GM12878 (cell line): ENCODE results near the gene USP36. TPM values are rescaled to one million over a fixed set of nuclear protein-coding genes. Genes with fewer than 3 reads are reported as not detected.

ENCODE experiments used
- ATAC-seq: fragments of 200-7000 bp; cut with Tn5 transposase; 3 replicates; pipeline ENCODE4 v1.9.1; 2020; ENCODE audit warnings: mild to moderate bottlenecking, moderate library complexity
- BruUV-seq: library from RNA; stranded (reverse); fragments of 400-500 nt; replicated peaks from 2 replicates; lab custom pipeline; 2021; lab: Mats Ljungman, UMichigan
- CTCF ChIA-PET: fragments of 300-600 bp; sonication (Branson Sonifier 250); formaldehyde crosslinking; extraction: SDS; loops from one replicate; lab custom pipeline; 2021; ENCODE audit warnings: inconsistent platforms; lab: Yijun Ruan, JAX
- POLR2A ChIA-PET: fragments of 350-600 bp; formaldehyde crosslinking; extraction: SDS; loops from one replicate; lab custom pipeline; 2021; ENCODE audit warnings: inconsistent platforms; lab: Charles Lee
- RAD21 ChIA-PET: fragments of 300-600 bp; sonication (Branson Sonifier 250); formaldehyde crosslinking; loops from one replicate; lab custom pipeline; 2023; ENCODE audit warnings: antibody characterized with exemption; ENCODE audit not compliant: unreplicated experiment; lab: Charles Lee
- SMC1A ChIA-PET: fragments of 300-600 bp; sonication (Branson Sonifier 250); formaldehyde crosslinking; loops from one replicate; lab custom pipeline; 2023; ENCODE audit not compliant: unreplicated experiment, uncharacterized antibody; lab: Charles Lee
- DNase-seq: peaks from one replicate; pipeline ENCODE4 v3.0.0-alpha.2; 2011; ENCODE audit warnings: low read depth, low spot score
- FAIRE-seq: peaks from 3 replicates; lab custom pipeline; 2011; peaks lifted over from hg19 to GRCh38; lab: Jason Lieb, UNC
- H2AFZ ChIP-seq: 2 replicates; pipeline ENCODE4 v1.6.0; 2011; ENCODE audit warnings: low read depth, low read length, control low read depth; ENCODE audit not compliant: control insufficient read depth
- H3K27ac ChIP-seq: 2 replicates; pipeline ENCODE4 v1.5.1; 2011; ENCODE audit warnings: control low read depth; ENCODE audit not compliant: control insufficient read depth, insufficient read depth
- H3K27me3 ChIP-seq, 2 experiments: replicated peaks in 1 of 2; 2 replicates each; pipeline versions ENCODE4 v1.6.0 to v1.6.1; 2011; ENCODE audit warnings: low read length in 1 of 2; ENCODE audit not compliant: control insufficient read depth in 2 of 2, insufficient read depth in 2 of 2
- H3K36me3 ChIP-seq, 2 experiments: 2 replicates each; pipeline ENCODE4 v1.5.1; 2011; ENCODE audit warnings: low read length in 1 of 2; ENCODE audit not compliant: control insufficient read depth in 2 of 2, insufficient read depth in 2 of 2
- H3K4me1 ChIP-seq: 2 replicates; pipeline ENCODE4 v1.6.1; 2011; ENCODE audit warnings: mild to moderate bottlenecking, low read length, moderate library complexity, mixed read lengths; ENCODE audit not compliant: control insufficient read depth, insufficient read depth
- H3K4me2 ChIP-seq: 2 replicates; pipeline ENCODE4 v1.6.0; 2011; ENCODE audit warnings: control low read depth; ENCODE audit not compliant: control insufficient read depth, insufficient read depth
- H3K4me3 ChIP-seq: fragments of 200-600 bp; sonication (generic); 2 replicates; pipeline ENCODE4 v1.5.1; 2016
- H3K79me2 ChIP-seq: 2 replicates; pipeline ENCODE4 v1.6.0; 2011; ENCODE audit warnings: low read length; ENCODE audit not compliant: control insufficient read depth, insufficient read depth
- H3K9ac ChIP-seq: 2 replicates; pipeline ENCODE4 v1.8.0; 2011; ENCODE audit warnings: low read length, control low read depth, mixed read lengths; ENCODE audit not compliant: control insufficient read depth, insufficient read depth
- H3K9me3 ChIP-seq: replicated peaks from 3 replicates; pipeline ENCODE4 v1.5.1; 2011; ENCODE audit warnings: mild to moderate bottlenecking, low read length; ENCODE audit not compliant: control insufficient read depth, insufficient read depth
- H4K20me1 ChIP-seq: 2 replicates; pipeline ENCODE4 v1.6.0; 2011; ENCODE audit not compliant: control insufficient read depth, insufficient read depth
- CBFB ChIP-seq: IDR thresholded peaks from 2 replicates; pipeline ENCODE4 v1.6.1; 2016; ENCODE audit warnings: antibody characterized with exemption, low read depth
- CREM ChIP-seq: IDR thresholded peaks from 2 replicates; pipeline ENCODE4 v1.6.1; 2014; ENCODE audit warnings: antibody characterized with exemption, low read depth
- FOS ChIP-seq: IDR thresholded peaks from 3 replicates; pipeline ENCODE4 v1.6.1; 2011; ENCODE audit warnings: borderline replicate concordance; ENCODE audit not compliant: insufficient read length; ENCODE audit errors: extremely low read depth
- FOXK2 ChIP-seq: fragments of 450-650 bp; IDR thresholded peaks from 2 replicates; pipeline ENCODE4 v1.6.1; 2017; ENCODE audit warnings: mild to moderate bottlenecking, moderate library complexity
- GATAD2B ChIP-seq: fragments of 450-650 bp; conservative IDR thresholded peaks from 2 replicates; pipeline ENCODE4 v1.6.1; 2017; ENCODE audit warnings: low read depth, mild to moderate bottlenecking, moderate library complexity
- RB1 ChIP-seq: fragments of 450-650 bp; formaldehyde crosslinking; IDR thresholded peaks from 2 replicates; pipeline ENCODE4 v1.6.1; 2017; ENCODE audit warnings: mild to moderate bottlenecking, borderline replicate concordance
- SMC3 ChIP-seq: IDR thresholded peaks from 2 replicates; pipeline ENCODE4 v1.6.1; 2011; ENCODE audit warnings: low read length, improper control_type of control experiment, borderline replicate concordance
- TBL1XR1 ChIP-seq: IDR thresholded peaks from 2 replicates; pipeline ENCODE4 v1.6.1; 2012; ENCODE audit warnings: low read depth, low read length, improper control_type of control experiment
- TCF12 ChIP-seq: IDR thresholded peaks from 2 replicates; pipeline ENCODE4 v1.6.1; 2011; ENCODE audit warnings: low read depth, mild to moderate bottlenecking, low read length
- ZNF384 ChIP-seq: IDR thresholded peaks from 2 replicates; pipeline ENCODE4 v1.6.1; 2012; ENCODE audit warnings: low read depth, mild to moderate bottlenecking, low read length, improper control_type of control experiment, borderline replicate concordance
- WGBS: methylation state at CpG from one replicate; pipeline ENCODE4 v1.1.6; 2016; ENCODE audit warnings: low lambda C conversion rate; ENCODE audit not compliant: insufficient replicate concordance, insufficient coverage; ENCODE audit errors: missing lambda C conversion rate; 5-methylcytosine and 5-hydroxymethylcytosine counted together
- in situ Hi-C: fragments of 300-500 bp; cut with MboI; formaldehyde crosslinking; loops from 9 replicates; pipeline ENCODE4 v1.14.3; 2018; ENCODE audit warnings: mixed read lengths
- intact Hi-C: fragments of 100-400 bp; cut with micrococcal nuclease; formaldehyde crosslinking; loops from one replicate; pipeline ENCODE4 v1.14.2; 2022; ENCODE audit not compliant: unreplicated experiment
- polyA plus RNA-seq, 11 experiments: library from polyadenylated mRNA; depleted of rRNA in 4 of 11; unstranded in 6 of 11; stranded (reverse) in 5 of 11; fragments of >200 nt; fragmentation: Nextera tagmentation in 4 of 11; fragmentation: Illumina TruSeq in 1 of 11; extraction: Ambion mirVana in 4 of 11; extraction: Trizol in 1 of 11; gene quantifications; 1 replicate in 1 of 11; 2 replicates in 10 of 11; pipeline versions ENCODE4 v1.2.1 to v1.2.3, GENCODE V29; 2011 to 2016; ENCODE audit warnings: inconsistent platforms in 2 of 11, missing spikeins in 2 of 11, low read depth in 1 of 11
- total RNA-seq, 4 experiments: library from RNA; depleted of rRNA in 3 of 4; stranded (reverse); fragments of >200 nt in 3 of 4; fragmentation: Illumina TruSeq in 1 of 4; extraction: Trizol in 1 of 4; gene quantifications; 2 replicates each; pipeline versions ENCODE4 v1.2.1 to v1.2.3, GENCODE V29; 2013 to 2021
- TF ChIP-seq, protein P1 (sequence below): IDR thresholded peaks from 2 replicates; pipeline ENCODE4 v1.6.1; 2011; ENCODE audit warnings: low read depth, low read length, improper control_type of control experiment, borderline replicate concordance
- TF ChIP-seq, protein P2 (sequence below): fragments of 450-650 bp; IDR thresholded peaks from 2 replicates; pipeline ENCODE4 v1.6.1; 2016; ENCODE audit warnings: mild to moderate bottlenecking
- TF ChIP-seq, protein P3 (sequence below): IDR thresholded peaks from 2 replicates; pipeline ENCODE4 v1.6.1; 2012; ENCODE audit warnings: low read depth, low read length, improper control_type of control experiment
- TF ChIP-seq, protein P4 (sequence below): fragments of 450-650 bp; IDR thresholded peaks from 2 replicates; pipeline ENCODE4 v1.6.1; 2017; ENCODE audit warnings: mild to moderate bottlenecking, moderate library complexity

USP36 gene
- total and polyA plus RNA-seq, 10 of the 15 experiments (the other 5 are each of a cell fraction or from before 2014, with no cell fraction given) = 7.2 to 65.7 (median 33.6) TPM

DNA sequence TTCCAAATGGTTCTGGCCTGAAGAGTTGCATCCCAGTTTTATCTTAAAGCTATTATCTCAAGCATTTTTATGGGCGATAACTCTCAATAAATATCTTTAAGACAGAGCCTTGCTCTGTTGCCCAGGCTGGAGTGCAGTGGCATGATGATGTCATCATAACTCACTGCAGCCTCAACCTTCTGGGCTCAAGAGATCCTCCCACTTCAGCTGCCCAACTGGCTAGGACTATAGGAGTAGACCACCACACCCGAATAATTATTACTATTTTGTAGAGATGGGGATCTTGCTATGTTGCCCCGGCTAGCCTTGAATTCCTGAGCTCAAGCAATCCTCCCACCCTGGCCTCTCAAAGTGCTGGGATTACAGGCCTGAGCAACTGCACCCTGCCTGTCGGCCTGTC is 32.5 kb downstream of the USP36 start:
- FAIRE-seq (no peak), DNase-seq (no peak), ATAC-seq (no peak)
- H3K9me3 ChIP-seq = no peaks in the 10 kb centered on the region
- H2AFZ ChIP-seq = no peak overlapping the region
- intact Hi-C loops = no loop called here
- H3K4me2 ChIP-seq = no peak overlapping the region
- H3K27ac ChIP-seq = no peak overlapping the region
- ChIA-PET CTCF (interaction anchor here (3.6 kb wide), 1 partner anchor 9 kb away, joined by 14 read pairs; no protein-coding TSS in a partner anchor), SMC1A (no interaction called here), POLR2A (no interaction called here), RAD21 (no interaction called here)
- in situ Hi-C loops = no loop called here
- no peaks in the 10 kb centered on the region for H4K20me1 ChIP-seq
- TF ChIP-seq, protein P1, sequence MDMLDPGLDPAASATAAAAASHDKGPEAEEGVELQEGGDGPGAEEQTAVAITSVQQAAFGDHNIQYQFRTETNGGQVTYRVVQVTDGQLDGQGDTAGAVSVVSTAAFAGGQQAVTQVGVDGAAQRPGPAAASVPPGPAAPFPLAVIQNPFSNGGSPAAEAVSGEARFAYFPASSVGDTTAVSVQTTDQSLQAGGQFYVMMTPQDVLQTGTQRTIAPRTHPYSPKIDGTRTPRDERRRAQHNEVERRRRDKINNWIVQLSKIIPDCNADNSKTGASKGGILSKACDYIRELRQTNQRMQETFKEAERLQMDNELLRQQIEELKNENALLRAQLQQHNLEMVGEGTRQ = no peak
- TF ChIP-seq, protein P2, sequence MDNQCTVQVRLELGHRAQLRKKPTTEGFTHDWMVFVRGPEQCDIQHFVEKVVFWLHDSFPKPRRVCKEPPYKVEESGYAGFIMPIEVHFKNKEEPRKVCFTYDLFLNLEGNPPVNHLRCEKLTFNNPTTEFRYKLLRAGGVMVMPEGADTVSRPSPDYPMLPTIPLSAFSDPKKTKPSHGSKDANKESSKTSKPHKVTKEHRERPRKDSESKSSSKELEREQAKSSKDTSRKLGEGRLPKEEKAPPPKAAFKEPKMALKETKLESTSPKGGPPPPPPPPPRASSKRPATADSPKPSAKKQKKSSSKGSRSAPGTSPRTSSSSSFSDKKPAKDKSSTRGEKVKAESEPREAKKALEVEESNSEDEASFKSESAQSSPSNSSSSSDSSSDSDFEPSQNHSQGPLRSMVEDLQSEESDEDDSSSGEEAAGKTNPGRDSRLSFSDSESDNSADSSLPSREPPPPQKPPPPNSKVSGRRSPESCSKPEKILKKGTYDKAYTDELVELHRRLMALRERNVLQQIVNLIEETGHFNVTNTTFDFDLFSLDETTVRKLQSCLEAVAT = no peak
- TF ChIP-seq GATAD2B (no peak), FOXK2 (no peak), SMC3 (no peak), FOS (no peak), RB1 (no peak), ZNF384 (no peak), CREM (no peak), TCF12 (no peak), TBL1XR1 (no peak), CBFB (no peak)
- TF ChIP-seq, protein P3, sequence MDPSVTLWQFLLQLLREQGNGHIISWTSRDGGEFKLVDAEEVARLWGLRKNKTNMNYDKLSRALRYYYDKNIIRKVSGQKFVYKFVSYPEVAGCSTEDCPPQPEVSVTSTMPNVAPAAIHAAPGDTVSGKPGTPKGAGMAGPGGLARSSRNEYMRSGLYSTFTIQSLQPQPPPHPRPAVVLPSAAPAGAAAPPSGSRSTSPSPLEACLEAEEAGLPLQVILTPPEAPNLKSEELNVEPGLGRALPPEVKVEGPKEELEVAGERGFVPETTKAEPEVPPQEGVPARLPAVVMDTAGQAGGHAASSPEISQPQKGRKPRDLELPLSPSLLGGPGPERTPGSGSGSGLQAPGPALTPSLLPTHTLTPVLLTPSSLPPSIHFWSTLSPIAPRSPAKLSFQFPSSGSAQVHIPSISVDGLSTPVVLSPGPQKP = no peak
- TF ChIP-seq, protein P4, sequence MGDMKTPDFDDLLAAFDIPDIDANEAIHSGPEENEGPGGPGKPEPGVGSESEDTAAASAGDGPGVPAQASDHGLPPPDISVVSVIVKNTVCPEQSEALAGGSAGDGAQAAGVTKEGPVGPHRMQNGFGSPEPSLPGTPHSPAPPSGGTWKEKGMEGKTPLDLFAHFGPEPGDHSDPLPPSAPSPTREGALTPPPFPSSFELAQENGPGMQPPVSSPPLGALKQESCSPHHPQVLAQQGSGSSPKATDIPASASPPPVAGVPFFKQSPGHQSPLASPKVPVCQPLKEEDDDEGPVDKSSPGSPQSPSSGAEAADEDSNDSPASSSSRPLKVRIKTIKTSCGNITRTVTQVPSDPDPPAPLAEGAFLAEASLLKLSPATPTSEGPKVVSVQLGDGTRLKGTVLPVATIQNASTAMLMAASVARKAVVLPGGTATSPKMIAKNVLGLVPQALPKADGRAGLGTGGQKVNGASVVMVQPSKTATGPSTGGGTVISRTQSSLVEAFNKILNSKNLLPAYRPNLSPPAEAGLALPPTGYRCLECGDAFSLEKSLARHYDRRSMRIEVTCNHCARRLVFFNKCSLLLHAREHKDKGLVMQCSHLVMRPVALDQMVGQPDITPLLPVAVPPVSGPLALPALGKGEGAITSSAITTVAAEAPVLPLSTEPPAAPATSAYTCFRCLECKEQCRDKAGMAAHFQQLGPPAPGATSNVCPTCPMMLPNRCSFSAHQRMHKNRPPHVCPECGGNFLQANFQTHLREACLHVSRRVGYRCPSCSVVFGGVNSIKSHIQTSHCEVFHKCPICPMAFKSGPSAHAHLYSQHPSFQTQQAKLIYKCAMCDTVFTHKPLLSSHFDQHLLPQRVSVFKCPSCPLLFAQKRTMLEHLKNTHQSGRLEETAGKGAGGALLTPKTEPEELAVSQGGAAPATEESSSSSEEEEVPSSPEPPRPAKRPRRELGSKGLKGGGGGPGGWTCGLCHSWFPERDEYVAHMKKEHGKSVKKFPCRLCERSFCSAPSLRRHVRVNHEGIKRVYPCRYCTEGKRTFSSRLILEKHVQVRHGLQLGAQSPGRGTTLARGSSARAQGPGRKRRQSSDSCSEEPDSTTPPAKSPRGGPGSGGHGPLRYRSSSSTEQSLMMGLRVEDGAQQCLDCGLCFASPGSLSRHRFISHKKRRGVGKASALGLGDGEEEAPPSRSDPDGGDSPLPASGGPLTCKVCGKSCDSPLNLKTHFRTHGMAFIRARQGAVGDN = no peak
- BruUV-seq = no TSS peak
- H3K36me3 ChIP-seq = peaks cover 35 to 52% of the 10 kb centered on the region in 2 experiments
- H3K9ac ChIP-seq = no peak overlapping the region
- no peak overlapping the region for H3K4me3 ChIP-seq
- no peaks in the 10 kb centered on the region for H3K79me2 ChIP-seq
- WGBS = 100% methylated on average over 4 of the region's 4 CpGs
- H3K4me1 ChIP-seq = no peaks in the 10 kb centered on the region
- no peaks in the 10 kb centered on the region for H3K27me3 ChIP-seq
